Activated CD4-positive, alpha-beta T cell treated with anti-CD3 and anti-CD28 coated beads for 24 hours (primary cell): ENCODE measurements around the gene BRCC3.
A peak's percentile ranks its signal among the peaks of the same experiment; 100 is the strongest.
"Not testable (repeated sequence)": the region's sequence is repeated elsewhere in the genome, so short reads cannot be mapped to it uniquely, and the experiment has no call there.

Experiments used
- DNase-seq, 2 donors: peaks; one replicate each; pipeline ENCODE4 v3.0.0-alpha.2; 2020; ENCODE audit warnings: low read depth in 2 of 2

Gene BRCC3

GRCh38 chrX:155143959-155144548, 72.7 kb downstream of the BRCC3 start:
- DNase-seq, result no peak

DNA sequence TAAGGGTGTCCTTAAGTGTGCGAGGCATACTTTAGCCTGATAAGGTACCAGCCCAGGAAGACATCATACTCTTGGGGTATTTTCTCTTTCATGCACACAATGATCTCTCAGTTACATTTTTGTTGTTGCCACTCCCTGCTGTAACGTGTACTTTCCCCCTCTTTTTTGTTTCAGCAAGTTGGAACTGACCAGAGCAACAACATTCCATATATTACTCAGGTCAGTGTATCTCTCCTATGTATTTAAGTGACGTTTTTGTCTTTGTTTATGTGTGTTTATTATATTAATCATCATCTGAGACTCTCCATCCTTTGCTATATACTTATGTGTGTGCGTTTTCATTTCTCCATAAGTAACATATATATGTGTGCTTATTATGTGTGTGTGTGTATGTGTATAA, 73.6 kb downstream of the BRCC3 start:
- no peak for DNase-seq

DNA sequence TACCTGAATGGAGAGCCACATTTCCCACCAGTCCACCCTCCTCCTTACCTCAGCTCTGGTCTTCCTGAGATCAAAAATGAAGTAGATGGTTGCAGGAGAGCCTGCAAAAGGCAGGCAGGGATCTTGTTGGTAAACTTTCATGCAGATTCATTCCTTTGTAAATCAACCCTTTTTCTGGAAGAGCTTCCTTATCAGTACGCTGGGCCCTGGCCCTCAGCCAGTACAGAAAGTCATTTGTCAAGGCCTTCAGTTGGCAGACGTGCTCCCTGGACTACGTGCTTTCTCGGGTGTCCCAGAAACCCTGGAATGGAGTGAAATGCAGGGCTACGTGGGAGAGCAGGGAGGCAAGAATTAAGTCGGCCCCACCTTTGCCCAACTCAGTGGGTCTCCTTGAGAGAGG, 76.3 kb downstream of the BRCC3 start:
- not testable (repeated sequence) for DNase-seq

- DNase-seq, result not testable (repeated sequence)
Measured at GRCh38 chrX:155148166-155148565, 76.9 kb downstream of the BRCC3 start.

DNA sequence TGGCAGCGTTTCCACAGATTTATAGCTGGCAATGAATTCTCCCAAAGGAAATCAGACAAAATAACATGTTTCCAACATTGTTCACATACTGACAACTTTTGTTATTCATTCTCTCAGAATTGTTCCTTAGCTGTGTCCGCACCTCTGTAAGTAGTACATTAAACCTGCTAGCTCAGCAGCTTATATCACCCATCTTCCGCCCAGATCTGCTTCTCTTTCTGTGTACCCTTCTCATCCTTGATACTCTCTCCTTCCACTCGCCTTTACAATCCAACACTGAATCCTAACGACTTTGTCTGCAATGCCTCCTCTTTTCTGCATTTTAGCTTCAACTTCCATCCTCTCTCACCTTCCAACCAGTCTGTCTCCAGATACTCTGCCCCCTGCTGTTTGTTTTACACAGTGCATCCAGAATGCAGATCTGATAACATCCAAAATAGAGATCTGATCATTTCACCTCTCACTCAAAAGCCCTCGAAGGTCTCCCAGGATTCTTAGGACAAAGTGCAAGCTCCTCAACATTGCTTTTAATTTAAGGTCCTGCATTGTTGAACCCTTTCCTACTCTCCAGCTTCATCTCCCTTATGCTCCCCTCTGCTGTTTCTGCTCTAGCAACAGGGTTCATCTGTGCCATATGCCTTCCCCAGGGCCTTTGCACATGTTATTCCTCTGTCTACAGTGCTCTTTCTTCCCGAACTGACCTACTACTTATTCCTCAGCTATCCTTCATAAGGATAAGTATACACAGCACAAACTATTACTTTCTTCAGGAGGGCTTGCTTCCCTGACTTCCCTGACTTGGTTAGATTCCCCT, 77.6 kb downstream of the BRCC3 start:
- peak in 1 of 2 donors; percentile 12 for DNase-seq

DNA sequence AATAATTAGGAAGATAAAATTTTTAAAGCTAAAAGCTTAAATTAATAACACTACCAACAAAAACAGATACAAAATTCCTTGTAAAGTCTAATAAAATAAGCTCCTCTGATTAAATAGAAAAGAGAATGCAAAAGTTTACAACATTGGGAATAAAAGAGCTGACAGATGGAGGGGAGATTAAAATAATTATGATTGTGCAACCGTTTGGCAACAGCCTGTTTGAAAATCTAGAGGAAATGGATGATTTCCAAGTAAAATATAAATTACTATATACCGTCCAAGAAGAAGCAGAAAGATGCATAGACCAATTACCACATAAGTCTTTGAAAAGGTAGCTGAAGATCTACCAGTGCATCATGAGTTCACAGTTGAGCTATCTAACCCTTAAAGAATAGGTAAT, 98.6 kb downstream of the BRCC3 start:
- DNase-seq, result no peak
